Neural progenitor cell (in vitro differentiated cells): ENCODE data around the gene UPF3A.

Source experiments
- EZH2 ChIP-seq: fragments of 200-600 bp; sonication (generic); IDR thresholded peaks from 2 replicates; pipeline ENCODE4 v1.6.1; 2017; ENCODE audit warnings: antibody characterized with exemption, mild to moderate bottlenecking, moderate library complexity
- EZH2phosphoT487 ChIP-seq: fragments of 200-600 bp; sonication (generic); IDR thresholded peaks from 2 replicates; pipeline ENCODE4 v1.6.1; 2017; ENCODE audit warnings: antibody characterized with exemption
- TF ChIP-seq, protein P1 (sequence below): fragments of 200-600 bp; sonication (generic); IDR thresholded peaks from 2 replicates; pipeline ENCODE4 v1.5.1; 2017; ENCODE audit warnings: antibody characterized with exemption, mild to moderate bottlenecking

DNA sequence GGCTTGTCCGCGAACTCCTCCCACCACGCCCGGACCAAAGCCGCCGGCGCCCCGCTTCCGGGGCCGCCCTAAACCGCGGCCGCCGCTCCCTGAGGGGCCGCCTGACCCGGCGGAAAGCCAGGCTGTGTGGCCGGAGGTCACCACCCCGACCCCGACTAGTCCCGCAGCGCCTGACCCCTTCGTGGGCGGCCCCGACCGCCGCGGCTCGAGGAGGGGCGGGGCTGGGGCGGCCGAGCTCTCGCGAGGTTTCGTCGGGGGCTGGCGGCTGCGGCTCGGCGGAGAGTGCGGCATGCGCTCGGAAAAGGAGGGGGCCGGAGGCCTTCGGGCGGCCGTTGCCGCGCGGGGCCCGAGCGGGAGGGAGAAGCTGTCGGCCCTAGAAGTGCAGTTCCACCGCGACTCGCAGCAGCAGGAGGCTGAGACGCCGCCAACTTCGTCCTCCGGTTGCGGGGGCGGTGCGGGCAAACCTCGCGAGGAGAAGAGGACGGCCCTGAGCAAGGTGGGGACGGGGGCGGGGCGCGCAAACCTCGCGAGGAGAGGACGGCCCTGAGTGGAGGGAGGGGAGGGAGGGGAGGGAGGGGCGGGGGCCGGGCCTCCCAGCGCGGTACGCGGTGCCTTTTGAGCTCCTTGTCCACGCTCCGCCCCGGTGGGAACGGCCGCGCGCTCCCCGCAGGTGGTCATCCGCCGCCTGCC is at the start of gene UPF3A:
- TF ChIP-seq EZH2 (no peak), EZH2phosphoT487 (no peak)
- TF ChIP-seq, protein P1, sequence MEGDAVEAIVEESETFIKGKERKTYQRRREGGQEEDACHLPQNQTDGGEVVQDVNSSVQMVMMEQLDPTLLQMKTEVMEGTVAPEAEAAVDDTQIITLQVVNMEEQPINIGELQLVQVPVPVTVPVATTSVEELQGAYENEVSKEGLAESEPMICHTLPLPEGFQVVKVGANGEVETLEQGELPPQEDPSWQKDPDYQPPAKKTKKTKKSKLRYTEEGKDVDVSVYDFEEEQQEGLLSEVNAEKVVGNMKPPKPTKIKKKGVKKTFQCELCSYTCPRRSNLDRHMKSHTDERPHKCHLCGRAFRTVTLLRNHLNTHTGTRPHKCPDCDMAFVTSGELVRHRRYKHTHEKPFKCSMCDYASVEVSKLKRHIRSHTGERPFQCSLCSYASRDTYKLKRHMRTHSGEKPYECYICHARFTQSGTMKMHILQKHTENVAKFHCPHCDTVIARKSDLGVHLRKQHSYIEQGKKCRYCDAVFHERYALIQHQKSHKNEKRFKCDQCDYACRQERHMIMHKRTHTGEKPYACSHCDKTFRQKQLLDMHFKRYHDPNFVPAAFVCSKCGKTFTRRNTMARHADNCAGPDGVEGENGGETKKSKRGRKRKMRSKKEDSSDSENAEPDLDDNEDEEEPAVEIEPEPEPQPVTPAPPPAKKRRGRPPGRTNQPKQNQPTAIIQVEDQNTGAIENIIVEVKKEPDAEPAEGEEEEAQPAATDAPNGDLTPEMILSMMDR, result no peak
